Neural cell (in vitro differentiated cells): Measurements from ENCODE around the gene SVOPL. TPM values are rescaled to one million over a fixed set of nuclear protein-coding genes. Genes with fewer than 3 reads are reported as not detected.

Experiments
- H2AFZ ChIP-seq: fragments of 200-600, 300-800 bp; sonication (generic), shearing (Covaris generic); 2 replicates; pipeline ENCODE4 v1.6.0; 2014; ENCODE audit warnings: low read depth, mild to moderate bottlenecking, antibody characterized with exemption, low read length, moderate library complexity
- H3F3A ChIP-seq: fragments of 200-600 bp; shearing (Covaris generic); 2 replicates; pipeline ENCODE4 v1.6.1; 2016; ENCODE audit warnings: mild to moderate bottlenecking, moderate library complexity, mixed read lengths, antibody characterized with exemption, low read length; ENCODE audit not compliant: insufficient read depth, poor library complexity, severe bottlenecking
- H3K27ac ChIP-seq: fragments of 200-600, 300-800 bp; sonication (generic), shearing (Covaris generic); 2 replicates; pipeline ENCODE4 v1.5.1; 2014; ENCODE audit warnings: mild to moderate bottlenecking, low read length, moderate library complexity
- H3K27me3 ChIP-seq: fragments of 300-800, 200-600 bp; sonication (generic), shearing (Covaris generic); 2 replicates; pipeline ENCODE4 v1.6.0; 2014; ENCODE audit warnings: mild to moderate bottlenecking, low read depth, low read length, moderate library complexity; ENCODE audit not compliant: insufficient read depth
- H3K36me3 ChIP-seq: fragments of 300-800, 200-600 bp; sonication (generic), shearing (Covaris generic); 2 replicates; pipeline ENCODE4 v1.5.1; 2014; ENCODE audit warnings: mild to moderate bottlenecking, antibody characterized with exemption, low read length, moderate library complexity; ENCODE audit not compliant: insufficient read depth
- H3K4me2 ChIP-seq: fragments of 300-800, 200-600 bp; sonication (generic), shearing (Covaris generic); 2 replicates; pipeline ENCODE4 v1.6.0; 2014; ENCODE audit warnings: mild to moderate bottlenecking, low read length
- H3K4me3 ChIP-seq: fragments of 300-800, 200-600 bp; sonication (generic), shearing (Covaris generic); 2 replicates; pipeline ENCODE4 v1.5.1; 2014; ENCODE audit warnings: mild to moderate bottlenecking, low read length, moderate library complexity
- H3K79me2 ChIP-seq: fragments of 200-600 bp; shearing (Covaris generic); replicated peaks from 2 replicates; pipeline ENCODE4 v1.6.0; 2014; ENCODE audit warnings: mild to moderate bottlenecking, low read length, moderate library complexity; ENCODE audit not compliant: insufficient read depth
- H3K9ac ChIP-seq: fragments of 300-800, 200-600 bp; sonication (generic), shearing (Covaris generic); 2 replicates; pipeline ENCODE4 v1.6.1; 2016; ENCODE audit warnings: mild to moderate bottlenecking, low read length, mixed read lengths
- H3K9me2 ChIP-seq: fragments of 200-600 bp; shearing (Covaris generic); 2 replicates; pipeline ENCODE4 v1.6.1; 2016; ENCODE audit warnings: mild to moderate bottlenecking, low read length, mixed read lengths; ENCODE audit not compliant: insufficient read depth
- H3K9me3 ChIP-seq: fragments of 200-600, 300-800 bp; sonication (generic), shearing (Covaris generic); 2 replicates; pipeline ENCODE4 v1.6.1; 2016; ENCODE audit warnings: mild to moderate bottlenecking, mixed run types, low read length, moderate library complexity, mixed read lengths
- H4K20me1 ChIP-seq: fragments of 200-600 bp; shearing (Covaris generic); 2 replicates; pipeline ENCODE4 v1.6.1; 2016; ENCODE audit warnings: mild to moderate bottlenecking, mixed run types; ENCODE audit not compliant: insufficient read depth
- EP300 ChIP-seq: fragments of 450-650 bp; conservative IDR thresholded peaks from 2 replicates; pipeline ENCODE4 v1.6.1; 2014; ENCODE audit warnings: antibody characterized with exemption, mild to moderate bottlenecking, moderate library complexity; ENCODE audit not compliant: poor library complexity, severe bottlenecking
- EZH2 ChIP-seq: fragments of 200-600, 300-800 bp; shearing (Covaris generic), sonication (generic); IDR thresholded peaks from 2 replicates; pipeline ENCODE4 v1.6.1; 2014; ENCODE audit warnings: antibody characterized with exemption, low read length, borderline replicate concordance, mild to moderate bottlenecking; ENCODE audit not compliant: insufficient read depth, poor library complexity, severe bottlenecking
- MXI1 ChIP-seq: fragments of 450-650 bp; conservative IDR thresholded peaks from 2 replicates; pipeline ENCODE4 v1.6.1; 2014; ENCODE audit warnings: antibody characterized with exemption, mild to moderate bottlenecking; ENCODE audit not compliant: poor library complexity, severe bottlenecking
- POLR2AphosphoS5 ChIP-seq: IDR thresholded peaks from 2 replicates; pipeline ENCODE4 v1.6.1; 2012
- RAD21 ChIP-seq: fragments of 450-650 bp; conservative IDR thresholded peaks from 2 replicates; pipeline ENCODE4 v1.6.1; 2014; ENCODE audit warnings: antibody characterized with exemption, mild to moderate bottlenecking, moderate library complexity
- SMC3 ChIP-seq: fragments of 450-650 bp; conservative IDR thresholded peaks from 2 replicates; pipeline ENCODE4 v1.6.1; 2014; ENCODE audit warnings: antibody characterized with exemption, mild to moderate bottlenecking, moderate library complexity; ENCODE audit not compliant: poor library complexity
- TAF1 ChIP-seq: IDR thresholded peaks from 2 replicates; pipeline ENCODE4 v1.6.1; 2012; ENCODE audit warnings: low read depth
- polyA plus RNA-seq: library from polyadenylated mRNA; depleted of rRNA; stranded (reverse); fragments of >200 nt; gene quantifications from 2 replicates; pipeline ENCODE4 v1.2.3, GENCODE V29; 2014
- TF ChIP-seq, protein P1 (sequence below): fragments of 450-650 bp; IDR thresholded peaks from 2 replicates; pipeline ENCODE4 v1.5.1; 2014; ENCODE audit warnings: antibody characterized with exemption, mild to moderate bottlenecking, moderate library complexity; ENCODE audit not compliant: poor library complexity, severe bottlenecking
- TF ChIP-seq, protein P2 (sequence below): IDR thresholded peaks from 2 replicates; pipeline ENCODE4 v1.6.1; 2012; ENCODE audit warnings: borderline replicate concordance

Gene SVOPL
- polyA plus RNA-seq, 1 donor from 2014 or later: 0.93 TPM

DNA sequence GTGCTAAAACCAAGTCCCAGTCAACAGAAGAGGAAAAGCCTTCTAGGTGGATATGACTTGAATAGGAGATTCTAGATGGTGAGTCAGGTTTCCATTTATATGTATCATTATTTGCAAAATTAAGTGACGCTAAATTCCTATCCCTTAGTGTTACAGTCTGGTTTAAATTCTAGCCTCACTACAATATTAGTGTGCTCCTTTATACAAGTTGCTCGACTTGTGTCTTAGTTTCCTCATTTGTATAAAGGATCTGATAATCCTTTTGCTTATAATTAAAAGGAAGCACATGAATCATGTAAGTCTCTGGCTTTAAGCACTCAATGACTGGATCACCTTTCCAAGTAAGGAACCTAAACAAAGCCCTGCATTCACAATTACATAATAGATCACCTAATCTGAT is 105.7 kb downstream of the SVOPL start:
- no peaks in the 10 kb centered on the region for H3K36me3 ChIP-seq
- TF ChIP-seq EP300 (no peak), EZH2 (no peak)
- no peak overlapping the region for H2AFZ ChIP-seq
- no peak overlapping the region for H3K4me3 ChIP-seq
- H3K4me2 ChIP-seq: no peak overlapping the region
- H3K79me2 ChIP-seq: no peaks in the 10 kb centered on the region
- H3K9me3 ChIP-seq: no peaks in the 10 kb centered on the region
- no peaks in the 10 kb centered on the region for H3F3A ChIP-seq
- H3K27me3 ChIP-seq: no peaks in the 10 kb centered on the region
- no peaks in the 10 kb centered on the region for H3K9me2 ChIP-seq
- no peak overlapping the region for H3K9ac ChIP-seq
- no peak overlapping the region for H3K27ac ChIP-seq
- no peaks in the 10 kb centered on the region for H4K20me1 ChIP-seq

DNA sequence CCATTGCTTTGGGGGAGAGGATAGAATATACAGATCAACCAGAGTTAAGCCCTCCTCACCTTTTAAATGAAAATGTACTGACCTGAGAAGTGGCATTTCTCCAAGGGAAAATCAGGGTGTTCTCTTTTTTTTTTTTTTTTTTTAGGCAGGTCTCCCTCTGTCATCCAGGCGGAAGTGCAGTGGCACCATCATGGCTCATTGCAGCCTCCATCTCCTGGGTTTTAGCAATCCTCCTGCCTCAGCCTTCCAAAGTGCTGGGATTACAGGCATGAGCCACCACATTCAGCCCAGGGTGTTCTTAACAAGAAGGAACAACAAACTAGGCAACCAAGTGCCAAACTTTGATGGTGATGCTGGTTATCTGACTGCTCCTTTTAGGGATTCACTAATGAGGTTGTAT is 111.0 kb downstream of the SVOPL start:
- Histone ChIP-seq H3K27ac (no peak overlapping the region), H3K4me2 (no peak overlapping the region), H3F3A (no peaks in the 10 kb centered on the region), H3K4me3 (no peak overlapping the region), H4K20me1 (no peaks in the 10 kb centered on the region), H3K27me3 (no peaks in the 10 kb centered on the region), H3K9me3 (no peaks in the 10 kb centered on the region), H3K9ac (no peak overlapping the region), H3K36me3 (peaks cover 14% of the 10 kb centered on the region), H3K79me2 (no peaks in the 10 kb centered on the region), H3K9me2 (no peaks in the 10 kb centered on the region), H2AFZ (no peak overlapping the region)
- TF ChIP-seq EZH2 (no peak), EP300 (no peak), RAD21 (no peak), TAF1 (no peak), POLR2AphosphoS5 (no peak), MXI1 (no peak), SMC3 (no peak)
- TF ChIP-seq, protein P1, sequence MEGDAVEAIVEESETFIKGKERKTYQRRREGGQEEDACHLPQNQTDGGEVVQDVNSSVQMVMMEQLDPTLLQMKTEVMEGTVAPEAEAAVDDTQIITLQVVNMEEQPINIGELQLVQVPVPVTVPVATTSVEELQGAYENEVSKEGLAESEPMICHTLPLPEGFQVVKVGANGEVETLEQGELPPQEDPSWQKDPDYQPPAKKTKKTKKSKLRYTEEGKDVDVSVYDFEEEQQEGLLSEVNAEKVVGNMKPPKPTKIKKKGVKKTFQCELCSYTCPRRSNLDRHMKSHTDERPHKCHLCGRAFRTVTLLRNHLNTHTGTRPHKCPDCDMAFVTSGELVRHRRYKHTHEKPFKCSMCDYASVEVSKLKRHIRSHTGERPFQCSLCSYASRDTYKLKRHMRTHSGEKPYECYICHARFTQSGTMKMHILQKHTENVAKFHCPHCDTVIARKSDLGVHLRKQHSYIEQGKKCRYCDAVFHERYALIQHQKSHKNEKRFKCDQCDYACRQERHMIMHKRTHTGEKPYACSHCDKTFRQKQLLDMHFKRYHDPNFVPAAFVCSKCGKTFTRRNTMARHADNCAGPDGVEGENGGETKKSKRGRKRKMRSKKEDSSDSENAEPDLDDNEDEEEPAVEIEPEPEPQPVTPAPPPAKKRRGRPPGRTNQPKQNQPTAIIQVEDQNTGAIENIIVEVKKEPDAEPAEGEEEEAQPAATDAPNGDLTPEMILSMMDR: no peak
- TF ChIP-seq, protein P2, sequence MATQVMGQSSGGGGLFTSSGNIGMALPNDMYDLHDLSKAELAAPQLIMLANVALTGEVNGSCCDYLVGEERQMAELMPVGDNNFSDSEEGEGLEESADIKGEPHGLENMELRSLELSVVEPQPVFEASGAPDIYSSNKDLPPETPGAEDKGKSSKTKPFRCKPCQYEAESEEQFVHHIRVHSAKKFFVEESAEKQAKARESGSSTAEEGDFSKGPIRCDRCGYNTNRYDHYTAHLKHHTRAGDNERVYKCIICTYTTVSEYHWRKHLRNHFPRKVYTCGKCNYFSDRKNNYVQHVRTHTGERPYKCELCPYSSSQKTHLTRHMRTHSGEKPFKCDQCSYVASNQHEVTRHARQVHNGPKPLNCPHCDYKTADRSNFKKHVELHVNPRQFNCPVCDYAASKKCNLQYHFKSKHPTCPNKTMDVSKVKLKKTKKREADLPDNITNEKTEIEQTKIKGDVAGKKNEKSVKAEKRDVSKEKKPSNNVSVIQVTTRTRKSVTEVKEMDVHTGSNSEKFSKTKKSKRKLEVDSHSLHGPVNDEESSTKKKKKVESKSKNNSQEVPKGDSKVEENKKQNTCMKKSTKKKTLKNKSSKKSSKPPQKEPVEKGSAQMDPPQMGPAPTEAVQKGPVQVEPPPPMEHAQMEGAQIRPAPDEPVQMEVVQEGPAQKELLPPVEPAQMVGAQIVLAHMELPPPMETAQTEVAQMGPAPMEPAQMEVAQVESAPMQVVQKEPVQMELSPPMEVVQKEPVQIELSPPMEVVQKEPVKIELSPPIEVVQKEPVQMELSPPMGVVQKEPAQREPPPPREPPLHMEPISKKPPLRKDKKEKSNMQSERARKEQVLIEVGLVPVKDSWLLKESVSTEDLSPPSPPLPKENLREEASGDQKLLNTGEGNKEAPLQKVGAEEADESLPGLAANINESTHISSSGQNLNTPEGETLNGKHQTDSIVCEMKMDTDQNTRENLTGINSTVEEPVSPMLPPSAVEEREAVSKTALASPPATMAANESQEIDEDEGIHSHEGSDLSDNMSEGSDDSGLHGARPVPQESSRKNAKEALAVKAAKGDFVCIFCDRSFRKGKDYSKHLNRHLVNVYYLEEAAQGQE: no peak

DNA sequence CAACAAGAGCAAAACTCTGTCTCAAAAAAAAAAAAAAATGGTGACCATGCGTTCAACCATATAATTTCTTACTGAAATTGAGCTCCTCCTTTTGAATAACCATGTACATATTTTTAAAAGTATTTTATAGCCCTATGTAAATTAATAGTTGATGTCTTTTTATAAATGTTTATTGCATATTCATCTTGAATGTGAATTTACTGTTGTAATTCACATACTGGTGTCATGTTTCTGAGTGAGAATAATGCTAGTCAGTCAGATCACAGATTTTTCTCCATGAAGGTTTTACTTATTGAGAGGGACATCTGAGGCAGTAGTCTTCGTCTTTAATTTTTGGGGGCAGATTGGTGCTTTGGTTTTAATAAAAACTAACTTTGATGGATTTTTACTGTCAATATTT is 112.2 kb downstream of the SVOPL start:
- Histone ChIP-seq H3K4me3 (no peak overlapping the region), H3K4me2 (no peak overlapping the region), H3K79me2 (no peaks in the 10 kb centered on the region), H3F3A (no peaks in the 10 kb centered on the region), H3K36me3 (peaks cover 21% of the 10 kb centered on the region), H3K9me2 (no peaks in the 10 kb centered on the region), H3K27ac (no peak overlapping the region), H4K20me1 (no peaks in the 10 kb centered on the region), H3K9ac (no peak overlapping the region), H3K9me3 (no peaks in the 10 kb centered on the region), H3K27me3 (no peaks in the 10 kb centered on the region), H2AFZ (no peak overlapping the region)
- TF ChIP-seq, protein P2: no peak
- TF ChIP-seq EP300 (no peak), POLR2AphosphoS5 (no peak), EZH2 (no peak), SMC3 (no peak), MXI1 (no peak), TAF1 (no peak), RAD21 (no peak)
- TF ChIP-seq, protein P1: no peak
